GM23338 (cell line): ENCODE measurements around the gene CACNA2D4.

Source experiments
- CREB1 ChIP-seq: fragments of 250-450 bp; sonication (Bioruptor Pico); IDR thresholded peaks from 2 replicates; pipeline ENCODE4 v1.5.0; 2020; ENCODE audit warnings: low read depth, mild to moderate bottlenecking, moderate library complexity
- CTCF ChIP-seq, 2 experiments: fragments of 200-600 bp in 1 of 2; sonication (generic) in 1 of 2; conservative IDR thresholded peaks; 2 replicates each; pipeline versions ENCODE4 v1.5.1 to v1.6.1; 2016 to 2017; ENCODE audit warnings: antibody characterized with exemption in 2 of 2, low read depth in 2 of 2, mild to moderate bottlenecking in 2 of 2, moderate library complexity in 1 of 2
- EZH2 ChIP-seq: fragments of 200-600 bp; sonication (generic); IDR thresholded peaks from one replicate; pipeline ENCODE4 v1.8.0; 2017; ENCODE audit warnings: antibody characterized with exemption, mild to moderate bottlenecking, low read depth; ENCODE audit not compliant: unreplicated experiment
- EZH2phosphoT487 ChIP-seq: fragments of 200-600 bp; sonication (generic); IDR thresholded peaks from one replicate; pipeline ENCODE4 v1.8.1; 2018; ENCODE audit warnings: antibody characterized with exemption; ENCODE audit not compliant: unreplicated experiment
- JUNB ChIP-seq: IDR thresholded peaks from one replicate; pipeline ENCODE4 v1.6.1; 2016; ENCODE audit warnings: antibody characterized with exemption; ENCODE audit not compliant: unreplicated experiment
- NANOG ChIP-seq: IDR thresholded peaks from 2 replicates; pipeline ENCODE4 v1.6.1; 2016; ENCODE audit warnings: antibody characterized with exemption, borderline replicate concordance
- POLR2AphosphoS5 ChIP-seq: IDR thresholded peaks from 2 replicates; pipeline ENCODE4 v1.6.1; 2016; ENCODE audit warnings: antibody characterized with exemption, low read depth
- REST ChIP-seq: IDR thresholded peaks from one replicate; pipeline ENCODE4 v1.6.1; 2018; ENCODE audit warnings: antibody characterized with exemption; ENCODE audit not compliant: unreplicated experiment
- STAT1 ChIP-seq: IDR thresholded peaks from one replicate; pipeline ENCODE4 v1.6.1; 2016; ENCODE audit warnings: antibody characterized with exemption; ENCODE audit not compliant: unreplicated experiment
- ZNF114 ChIP-seq: fragments of 250-450 bp; sonication (Bioruptor Pico); IDR thresholded peaks from 2 replicates; pipeline ENCODE4 v1.5.0; 2020; ENCODE audit warnings: mild to moderate bottlenecking, moderate library complexity
- ZNF331 ChIP-seq: fragments of 250-450 bp; sonication (Bioruptor Pico); IDR thresholded peaks from 2 replicates; pipeline ENCODE4 v1.5.0; 2020; ENCODE audit warnings: low read depth, mild to moderate bottlenecking, moderate library complexity
- ZNF462 ChIP-seq: fragments of 250-450 bp; sonication (Bioruptor Pico); IDR thresholded peaks from 2 replicates; pipeline ENCODE4 v1.5.0; 2020; ENCODE audit warnings: mild to moderate bottlenecking, moderate library complexity
- TF ChIP-seq, protein P1 (sequence below): IDR thresholded peaks from 2 replicates; pipeline ENCODE4 v1.6.1; 2016; ENCODE audit warnings: antibody characterized with exemption

- TF ChIP-seq CTCF (conservative IDR thresholded peaks at IDR 0.05; ENCODE audit: low read depth in 2 of 2) (no peak), EZH2 (no peak), POLR2AphosphoS5 (no peak), JUNB (no peak), EZH2phosphoT487 (no peak), STAT1 (no peak), CREB1 (CRISPR knock-in tag) (no peak), REST (no peak), ZNF331 (CRISPR knock-in tag) (no peak), ZNF462 (CRISPR knock-in tag) (no peak), NANOG (no peak), ZNF114 (CRISPR knock-in tag) (no peak)
- TF ChIP-seq, protein P1, sequence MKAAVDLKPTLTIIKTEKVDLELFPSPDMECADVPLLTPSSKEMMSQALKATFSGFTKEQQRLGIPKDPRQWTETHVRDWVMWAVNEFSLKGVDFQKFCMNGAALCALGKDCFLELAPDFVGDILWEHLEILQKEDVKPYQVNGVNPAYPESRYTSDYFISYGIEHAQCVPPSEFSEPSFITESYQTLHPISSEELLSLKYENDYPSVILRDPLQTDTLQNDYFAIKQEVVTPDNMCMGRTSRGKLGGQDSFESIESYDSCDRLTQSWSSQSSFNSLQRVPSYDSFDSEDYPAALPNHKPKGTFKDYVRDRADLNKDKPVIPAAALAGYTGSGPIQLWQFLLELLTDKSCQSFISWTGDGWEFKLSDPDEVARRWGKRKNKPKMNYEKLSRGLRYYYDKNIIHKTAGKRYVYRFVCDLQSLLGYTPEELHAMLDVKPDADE: no peak
Measured at GRCh38 chr12:1816730-1817348, 101.6 kb downstream of the CACNA2D4 start.
